ENCODE data around the gene SPTBN1.

SPTBN1 gene

GRCh38 chr2:54704238-54704637 lies 248.1 kb downstream of the SPTBN1 start:
- in situ Hi-C loops (cut with HindIII; ENCODE audit: low sequenced_read_pairs) = no loop called here
- no peak for TF ChIP-seq CTCF (IDR thresholded peaks at IDR 0.05; ENCODE audit: low read depth, low read length)
- no peak overlapping the region for H3K4me3 ChIP-seq (ENCODE audit: low read depth, low read length)
- no peak for DNase-seq (ENCODE audit: low read depth, low spot score)

GRCh38 chr2:54704688-54705605 lies 248.8 kb downstream of the SPTBN1 start:
- in situ Hi-C loops (cut with HindIII; ENCODE audit: low sequenced_read_pairs) = no loop called here
- peak; percentile 80 for DNase-seq (ENCODE audit: low read depth, low spot score)
- no peak overlapping the region for H3K4me3 ChIP-seq (ENCODE audit: low read depth, low read length)
- peak; percentile 39 for TF ChIP-seq CTCF (IDR thresholded peaks at IDR 0.05; ENCODE audit: low read depth, low read length)

GRCh38 chr2:54706622-54707021 lies 250.5 kb downstream of the SPTBN1 start:
- in situ Hi-C loops (cut with HindIII; ENCODE audit: low sequenced_read_pairs) = no loop called here
- DNase-seq (ENCODE audit: low read depth, low spot score) = no peak
- TF ChIP-seq CTCF (IDR thresholded peaks at IDR 0.05; ENCODE audit: low read depth, low read length) = no peak
- H3K4me3 ChIP-seq (ENCODE audit: low read depth, low read length) = no peak overlapping the region

DNA sequence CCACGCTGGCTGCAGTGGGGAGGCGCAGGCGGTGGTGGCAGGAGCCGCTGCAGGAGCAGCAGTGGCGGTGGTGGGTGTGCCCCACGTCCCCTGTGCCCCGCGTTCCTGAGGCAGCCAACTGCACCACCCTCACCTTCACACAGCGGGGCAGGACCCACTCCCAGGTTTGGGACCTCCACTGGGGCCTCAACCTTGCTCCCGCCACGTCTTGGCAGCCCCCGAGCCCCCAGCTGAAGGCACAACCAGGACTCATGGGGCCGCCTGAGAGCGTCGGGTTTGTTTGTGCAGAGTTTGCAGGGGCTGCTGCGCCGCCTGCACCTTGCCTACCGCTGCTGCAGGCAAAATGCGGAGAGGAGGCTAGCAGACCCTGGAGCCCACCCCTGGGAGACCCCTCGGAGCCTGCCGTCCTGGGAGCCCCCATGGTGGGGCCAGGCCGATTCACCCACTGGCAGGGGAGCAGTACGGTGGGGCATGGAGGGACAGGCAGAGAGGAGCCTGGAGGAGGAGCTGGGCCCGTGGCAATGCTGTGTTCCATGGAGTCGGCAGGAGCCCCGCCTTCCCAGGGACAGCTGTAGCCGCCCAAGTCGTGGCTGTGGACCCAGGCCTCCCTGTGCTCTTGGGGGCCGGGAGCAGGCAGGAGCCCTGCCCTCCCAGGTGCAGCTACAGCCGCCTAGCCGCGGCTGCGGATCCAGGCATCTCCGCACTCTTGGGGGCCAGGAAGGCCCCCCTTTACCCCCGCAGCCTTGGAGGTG lies 252.6 kb downstream of the SPTBN1 start:
- H3K4me3 ChIP-seq (ENCODE audit: low read depth, low read length) = peak overlapping the region; percentile 46
- TF ChIP-seq CTCF (IDR thresholded peaks at IDR 0.05; ENCODE audit: low read depth, low read length) = peak; percentile 35
- in situ Hi-C loops (cut with HindIII; ENCODE audit: low sequenced_read_pairs) = no loop called here
- DNase-seq (ENCODE audit: low read depth, low spot score) = no peak

DNA sequence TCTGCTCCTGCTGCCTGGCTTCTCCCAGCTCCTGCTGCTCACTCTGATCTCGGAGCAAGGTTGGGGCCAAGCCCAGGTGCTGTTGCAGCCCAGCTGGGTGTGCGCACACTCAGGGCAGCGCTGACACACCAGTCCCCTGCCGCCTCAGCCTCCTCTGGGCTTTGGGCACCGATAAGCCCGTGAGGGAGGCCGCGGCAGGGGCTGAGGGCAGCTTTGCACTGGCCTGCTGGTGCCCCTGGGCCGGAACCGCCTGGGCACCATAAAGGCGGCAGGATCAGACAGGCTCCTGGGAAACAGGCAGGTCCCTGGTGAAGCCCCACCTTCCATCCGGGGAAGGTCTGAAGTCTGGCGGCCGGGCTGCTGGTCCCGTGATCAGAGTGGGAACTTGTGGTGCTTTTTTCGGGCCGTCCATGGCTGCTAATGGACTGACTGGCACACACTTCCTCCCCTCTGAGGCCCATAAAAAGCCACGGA lies 253.2 kb downstream of the SPTBN1 start:
- in situ Hi-C loops (cut with HindIII; ENCODE audit: low sequenced_read_pairs) = no loop called here
- peak overlapping the region; percentile 46 for H3K4me3 ChIP-seq (ENCODE audit: low read depth, low read length)
- TF ChIP-seq CTCF (IDR thresholded peaks at IDR 0.05; ENCODE audit: low read depth, low read length) = no peak
- DNase-seq (ENCODE audit: low read depth, low spot score) = no peak

DNA sequence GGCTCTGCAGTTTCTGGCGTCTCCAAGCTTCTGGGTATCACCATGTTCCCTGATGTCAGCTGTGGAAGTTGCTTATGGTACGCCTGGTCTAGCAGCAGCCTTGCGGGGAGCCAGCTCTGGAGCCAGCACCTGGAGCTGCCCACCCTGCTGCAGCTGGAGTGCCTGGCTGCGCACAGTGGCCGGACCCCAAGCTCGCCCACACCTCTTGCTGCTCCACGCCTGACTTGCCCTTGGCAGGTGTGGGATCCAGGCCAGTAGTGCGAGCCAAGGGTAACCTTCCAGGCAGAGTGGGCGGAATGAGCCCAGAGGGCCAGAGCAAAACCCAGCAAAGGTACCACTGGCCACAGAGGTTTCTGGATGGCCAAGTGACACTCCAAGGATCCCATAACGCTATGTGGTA lies 254.1 kb downstream of the SPTBN1 start:
- in situ Hi-C loops (cut with HindIII; ENCODE audit: low sequenced_read_pairs) = no loop called here
- H3K4me3 ChIP-seq (ENCODE audit: low read depth, low read length) = no peak overlapping the region
- no peak for TF ChIP-seq CTCF (IDR thresholded peaks at IDR 0.05; ENCODE audit: low read depth, low read length)
- no peak for DNase-seq (ENCODE audit: low read depth, low spot score)

All from astrocyte of the spinal cord (primary cell).